ENCODE data around the gene YKT6.

- TF ChIP-seq, protein P1, sequence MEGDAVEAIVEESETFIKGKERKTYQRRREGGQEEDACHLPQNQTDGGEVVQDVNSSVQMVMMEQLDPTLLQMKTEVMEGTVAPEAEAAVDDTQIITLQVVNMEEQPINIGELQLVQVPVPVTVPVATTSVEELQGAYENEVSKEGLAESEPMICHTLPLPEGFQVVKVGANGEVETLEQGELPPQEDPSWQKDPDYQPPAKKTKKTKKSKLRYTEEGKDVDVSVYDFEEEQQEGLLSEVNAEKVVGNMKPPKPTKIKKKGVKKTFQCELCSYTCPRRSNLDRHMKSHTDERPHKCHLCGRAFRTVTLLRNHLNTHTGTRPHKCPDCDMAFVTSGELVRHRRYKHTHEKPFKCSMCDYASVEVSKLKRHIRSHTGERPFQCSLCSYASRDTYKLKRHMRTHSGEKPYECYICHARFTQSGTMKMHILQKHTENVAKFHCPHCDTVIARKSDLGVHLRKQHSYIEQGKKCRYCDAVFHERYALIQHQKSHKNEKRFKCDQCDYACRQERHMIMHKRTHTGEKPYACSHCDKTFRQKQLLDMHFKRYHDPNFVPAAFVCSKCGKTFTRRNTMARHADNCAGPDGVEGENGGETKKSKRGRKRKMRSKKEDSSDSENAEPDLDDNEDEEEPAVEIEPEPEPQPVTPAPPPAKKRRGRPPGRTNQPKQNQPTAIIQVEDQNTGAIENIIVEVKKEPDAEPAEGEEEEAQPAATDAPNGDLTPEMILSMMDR (IDR thresholded peaks at IDR 0.05), result no peak
- no peak for TF ChIP-seq POLR2A (IDR thresholded peaks at IDR 0.05)
Observed at GRCh38 chr7:44230286-44230685, 29.5 kb downstream of the YKT6 start.
